Measurements from ENCODE around the gene ASPG.

ASPG gene

GRCh38 chr14:104164041-104164440 is 78.5 kb downstream of the ASPG start:
- no peak for DNase-seq

- DNase-seq: no peak
Measured at GRCh38 chr14:104164512-104164911, 79.0 kb downstream of the ASPG start.
